HG03066 (cell line): ENCODE data around the gene TRPC6.
"Not testable (repeated sequence)": the region's sequence is repeated elsewhere in the genome, so short reads cannot be mapped to it uniquely, and the experiment has no call there.

ENCODE experiments used
- ATAC-seq: cut with Tn5 transposase; IDR thresholded peaks from one replicate; pipeline ENCODE4 v1.9.1; 2021; ENCODE audit warnings: low read depth; ENCODE audit not compliant: unreplicated experiment

TRPC6 gene

DNA sequence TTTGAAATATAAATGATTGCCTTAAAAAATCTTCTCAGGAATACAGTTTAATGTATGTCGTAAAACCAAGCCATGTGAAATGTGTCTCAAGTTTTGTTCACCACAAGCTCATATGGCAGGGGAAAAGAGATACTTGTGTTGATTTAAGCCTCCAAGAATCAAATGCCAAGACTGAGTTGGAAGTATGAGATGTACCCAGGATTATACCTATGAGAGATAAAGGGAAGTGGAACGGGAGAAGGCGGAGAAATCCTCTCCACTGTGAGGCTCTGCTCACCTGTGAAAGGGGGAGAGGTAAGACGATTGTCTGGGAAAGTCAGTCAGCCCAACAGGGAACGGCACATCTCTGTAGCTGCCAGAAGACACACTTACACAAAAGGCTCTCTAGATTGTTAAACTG lies 124.8 kb downstream of the TRPC6 start:
- no peak for ATAC-seq

DNA sequence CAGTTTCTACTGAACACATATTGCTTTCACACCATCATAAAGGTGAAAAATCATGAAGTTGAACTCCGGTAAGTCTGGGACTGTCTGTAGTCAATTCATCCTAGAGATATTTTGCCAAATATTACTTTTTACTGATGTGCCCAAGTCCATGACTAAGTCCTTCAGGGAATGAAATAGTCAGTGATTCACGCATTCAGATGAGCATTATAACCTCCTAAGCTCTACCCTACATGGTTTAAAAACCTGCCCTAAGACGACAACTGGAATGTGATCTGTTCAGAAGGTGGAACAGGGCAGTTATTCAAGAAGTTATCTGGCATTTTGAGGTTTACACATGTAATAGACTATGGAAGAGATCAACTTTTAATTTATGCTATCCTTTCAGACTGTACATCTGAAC lies 125.6 kb downstream of the TRPC6 start:
- no peak for ATAC-seq

DNA sequence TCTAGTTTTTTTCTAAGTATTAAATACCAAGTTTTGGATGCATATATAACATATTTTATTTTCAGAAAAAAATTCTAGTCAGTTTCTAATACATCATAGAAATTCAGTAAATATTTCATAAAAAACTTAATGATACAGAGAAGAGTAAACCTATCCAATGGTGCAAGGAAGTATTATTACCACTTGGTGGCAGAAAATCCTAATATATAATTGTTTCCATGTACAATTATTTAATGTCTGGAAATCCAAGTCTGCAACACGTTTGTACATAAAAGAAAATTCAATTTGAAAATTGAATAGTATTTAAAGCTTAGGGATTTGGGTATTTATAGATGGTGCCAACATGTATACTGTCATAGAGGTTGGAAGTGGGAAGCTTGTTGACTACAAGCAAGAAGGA lies 127.0 kb downstream of the TRPC6 start:
- no peak for ATAC-seq

DNA sequence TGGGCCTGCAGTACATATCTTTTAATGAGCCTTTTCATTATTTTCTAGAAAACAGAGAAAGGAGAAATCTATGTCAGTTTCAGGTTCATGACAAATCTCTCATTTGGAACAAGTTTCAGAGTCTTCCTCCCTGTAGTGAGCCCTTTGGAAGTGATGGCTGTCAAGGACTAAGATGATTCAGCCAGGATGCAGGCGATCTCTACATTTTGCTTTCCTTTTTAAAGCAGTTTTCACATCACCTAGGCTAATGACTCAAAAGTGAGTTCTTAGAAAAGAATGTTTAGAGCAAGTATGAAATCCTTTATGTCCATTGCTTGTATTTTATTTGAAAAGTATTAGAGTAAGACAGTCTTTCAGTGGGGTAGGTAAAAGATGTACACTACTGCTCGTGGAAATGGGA lies 130.1 kb downstream of the TRPC6 start:
- ATAC-seq: no peak

DNA sequence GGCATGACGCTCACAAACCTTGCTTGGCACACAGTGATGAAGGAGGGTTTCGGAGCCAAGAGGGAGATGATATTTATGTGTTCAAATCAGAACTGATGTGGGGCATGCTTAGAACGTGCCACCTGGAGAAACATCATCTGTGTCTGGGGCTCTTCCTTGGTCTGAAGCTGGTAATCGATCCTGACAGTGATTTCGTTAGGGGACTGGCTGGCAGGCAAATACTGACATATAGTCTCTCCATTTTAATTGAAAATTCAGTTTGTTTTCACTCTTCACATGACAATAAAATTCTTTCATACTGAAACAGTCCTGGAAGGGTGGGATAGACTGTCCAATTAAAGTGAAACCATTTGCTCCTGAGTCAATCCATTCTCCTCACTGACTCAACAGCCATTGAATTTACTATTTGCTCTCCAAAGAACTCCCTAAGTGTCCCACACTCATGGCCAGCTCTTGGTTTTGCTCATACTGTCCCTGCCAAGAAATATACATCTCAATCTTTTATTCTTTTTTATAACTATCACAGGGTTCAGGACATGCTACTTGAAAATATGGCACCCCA lies 134.8 kb downstream of the TRPC6 start:
- ATAC-seq: no peak

DNA sequence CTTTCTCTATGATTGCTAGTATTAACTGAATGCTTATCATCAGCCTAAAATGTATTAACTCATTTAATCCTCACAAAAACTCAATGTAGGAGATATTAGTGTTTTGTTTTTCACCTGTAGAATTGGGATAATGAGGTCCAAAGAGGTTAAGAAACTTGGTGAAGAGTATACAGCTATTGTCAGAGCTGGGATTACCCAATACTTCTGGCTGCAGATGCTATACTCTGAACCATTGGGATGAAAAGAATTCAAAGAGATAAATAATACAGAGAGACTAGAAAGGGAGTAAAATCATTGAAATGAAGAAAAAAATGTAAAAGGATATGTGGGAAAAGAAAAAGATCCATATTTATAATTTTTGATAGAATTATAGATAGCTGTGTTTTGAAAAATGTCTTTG lies 137.1 kb downstream of the TRPC6 start:
- ATAC-seq: no peak

DNA sequence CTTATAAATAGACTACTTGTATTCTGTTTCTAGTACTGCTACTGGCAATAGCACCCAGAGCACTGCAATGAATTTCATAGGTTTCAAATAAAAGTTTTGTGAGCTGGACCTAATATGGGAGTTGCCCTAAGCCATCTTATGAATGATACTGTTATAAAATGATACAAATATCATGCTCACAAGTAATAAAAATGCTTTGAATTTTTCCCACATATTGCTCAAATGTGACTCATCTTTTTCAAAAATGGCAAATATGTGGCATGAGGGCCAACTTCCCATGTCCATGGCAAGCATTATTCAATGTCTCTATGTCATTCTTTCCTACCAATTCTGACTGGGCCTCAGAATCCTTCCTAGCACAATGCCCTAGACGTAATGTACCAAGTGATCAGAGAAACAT lies 137.6 kb downstream of the TRPC6 start:
- no peak for ATAC-seq

DNA sequence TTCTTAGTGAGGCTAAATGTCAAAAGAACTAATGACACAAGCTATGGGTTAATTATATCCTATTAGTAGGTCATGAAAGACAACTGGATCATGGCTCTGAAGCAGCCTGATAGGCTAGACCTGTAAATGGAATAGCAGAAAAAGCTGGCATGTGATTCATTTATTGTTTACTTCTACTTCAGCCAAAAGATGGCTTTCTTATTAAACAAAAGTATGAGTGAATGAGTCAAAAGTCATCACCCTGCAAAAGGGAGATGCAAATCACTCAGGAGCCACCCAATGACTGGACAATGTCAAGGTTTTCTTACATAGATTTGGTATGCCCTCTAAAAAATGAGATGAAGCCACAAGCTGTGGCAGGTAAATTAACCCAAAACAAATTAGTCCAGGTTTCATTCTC lies 138.0 kb downstream of the TRPC6 start:
- no peak for ATAC-seq

DNA sequence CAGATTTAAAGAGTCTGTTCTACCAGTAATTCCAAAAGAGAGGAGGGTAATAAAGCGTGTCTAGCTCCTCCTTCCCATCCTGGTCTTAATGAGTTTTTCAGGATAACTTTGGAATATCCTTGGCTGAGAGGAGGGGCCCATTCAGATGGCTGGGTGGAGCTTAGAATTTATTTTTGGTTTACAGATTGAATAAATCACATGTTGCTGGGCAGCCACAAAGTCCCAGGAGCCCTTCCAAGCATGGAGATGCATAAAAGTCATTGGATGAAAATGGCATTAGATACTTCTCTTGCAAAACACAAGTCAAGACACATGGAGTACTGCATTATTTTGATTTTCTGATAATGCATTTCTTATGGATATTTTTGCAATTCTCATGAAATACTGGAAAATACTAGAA lies 139.0 kb downstream of the TRPC6 start:
- ATAC-seq: no peak

DNA sequence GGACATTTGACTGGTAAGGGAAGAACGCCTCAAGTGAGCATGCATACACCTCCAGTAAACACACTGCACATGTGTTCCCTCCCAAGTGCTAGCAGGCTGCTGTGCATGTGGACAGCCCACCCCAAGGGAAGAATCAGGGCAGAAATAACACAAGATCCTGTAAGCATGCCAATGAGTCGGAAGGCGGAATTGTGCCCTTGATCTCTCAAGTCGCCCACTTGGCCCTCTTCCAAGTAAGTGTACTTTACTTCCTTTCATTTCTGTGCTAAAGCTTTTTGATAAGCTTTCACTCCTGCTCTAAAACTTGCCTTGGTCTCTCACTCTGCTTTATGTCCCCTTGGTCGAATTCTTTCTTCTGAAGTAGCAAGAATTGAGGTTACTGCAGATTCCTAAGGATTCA lies 139.6 kb downstream of the TRPC6 start:
- ATAC-seq: no peak

DNA sequence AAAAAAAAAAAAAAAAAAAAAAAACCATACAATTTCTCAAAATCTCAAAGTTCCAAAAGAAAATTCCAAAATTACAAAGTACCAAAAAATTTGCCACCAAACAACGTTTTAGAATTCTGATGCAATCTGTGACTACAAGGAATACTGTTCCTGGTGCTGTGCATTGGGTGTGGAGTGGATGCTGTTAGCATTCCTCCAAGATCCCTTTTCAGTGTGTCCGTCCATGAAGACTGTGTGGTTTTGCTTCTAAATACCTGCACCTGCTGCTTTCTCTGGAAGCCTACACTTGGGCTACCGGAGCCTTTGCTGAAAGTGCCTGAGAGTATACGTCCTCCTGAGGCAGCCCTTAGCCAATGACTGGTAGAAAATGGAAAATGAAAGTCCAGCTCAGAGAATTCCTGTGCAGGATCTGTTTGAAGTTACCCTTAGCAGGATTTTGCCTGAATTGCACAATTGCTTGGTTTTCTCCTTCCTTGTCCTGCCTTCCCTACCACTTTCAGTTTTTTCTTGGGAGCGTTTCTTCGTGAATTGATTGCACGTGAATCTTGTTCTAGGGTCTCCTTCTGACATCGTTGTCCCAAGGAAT lies 140.8 kb downstream of the TRPC6 start:
- ATAC-seq: no peak

DNA sequence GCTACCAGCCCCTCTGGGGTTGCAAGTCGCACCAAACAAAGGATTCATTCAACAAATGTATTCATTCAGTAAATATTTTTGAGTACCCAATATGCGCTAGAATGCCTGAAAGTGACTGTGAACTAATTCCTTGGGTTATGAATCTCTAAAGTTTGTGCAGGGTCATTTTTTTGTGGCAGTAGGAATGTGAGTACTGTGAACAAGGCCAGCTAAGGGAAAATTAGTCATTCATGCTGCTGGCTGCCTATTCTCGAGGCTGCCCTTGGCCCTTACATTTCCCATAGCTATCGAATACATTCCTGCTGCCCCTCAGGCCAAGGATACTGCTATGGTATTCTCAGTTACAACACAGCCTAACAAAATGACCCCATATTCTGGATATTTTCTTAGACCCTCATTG lies 141.6 kb downstream of the TRPC6 start:
- ATAC-seq: no peak

DNA sequence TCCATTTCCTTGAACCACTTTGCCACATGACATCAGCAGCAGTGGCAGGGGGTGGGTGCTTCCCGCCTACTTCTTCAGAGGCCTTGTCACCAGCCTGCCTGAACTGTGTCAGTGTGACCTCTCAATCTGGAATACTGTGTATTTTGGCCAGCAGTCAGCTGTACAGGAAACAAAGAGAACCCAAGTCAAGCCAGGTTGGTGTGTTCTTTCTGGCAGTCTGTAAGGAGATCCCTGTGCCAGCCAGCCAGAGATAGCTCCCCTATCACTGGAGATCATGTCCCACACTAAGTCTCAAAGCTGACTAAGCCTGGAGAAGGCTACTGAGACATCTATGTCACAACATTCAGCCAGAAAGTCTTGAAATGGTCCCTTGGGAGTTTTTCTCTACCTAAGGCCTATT lies 142.1 kb downstream of the TRPC6 start:
- ATAC-seq: no peak

DNA sequence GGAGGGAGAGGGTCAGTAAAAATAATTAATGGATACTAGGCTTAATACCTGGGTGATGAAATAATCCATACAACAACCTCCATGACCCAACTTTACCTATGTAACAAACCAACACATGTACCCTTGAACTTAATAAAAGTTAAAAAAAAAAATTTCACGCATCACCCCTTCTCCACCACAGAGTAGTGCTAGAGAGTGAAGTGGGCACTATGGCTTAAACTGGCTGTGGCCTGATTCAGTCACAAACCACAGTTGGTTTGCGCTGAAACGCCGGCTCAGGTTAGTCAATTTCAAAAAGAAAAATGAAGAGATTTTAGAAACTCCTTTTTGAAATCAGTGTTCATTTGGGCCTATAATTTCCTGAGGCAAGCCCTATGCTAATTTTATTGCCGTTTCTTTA lies 144.3 kb downstream of the TRPC6 start:
- no peak for ATAC-seq

DNA sequence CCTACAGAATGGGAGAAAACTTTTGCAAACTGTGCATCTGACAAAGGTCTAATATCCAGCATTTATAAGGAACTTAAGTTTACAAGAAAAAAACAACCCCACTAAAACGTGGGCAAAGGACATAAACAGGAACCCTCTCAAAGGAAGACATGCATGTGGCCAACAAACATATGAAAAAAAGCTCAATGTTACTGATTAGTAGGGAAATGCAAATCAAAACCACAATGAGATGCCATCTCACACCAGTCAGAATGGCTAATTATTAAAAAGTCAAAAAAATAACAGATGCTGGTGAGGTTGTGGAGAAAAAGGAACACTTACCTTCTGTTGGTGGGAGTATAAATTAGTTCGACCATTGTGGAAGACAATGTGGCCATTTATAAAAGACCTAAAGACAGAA lies 145.1 kb downstream of the TRPC6 start:
- ATAC-seq: not testable (repeated sequence)

DNA sequence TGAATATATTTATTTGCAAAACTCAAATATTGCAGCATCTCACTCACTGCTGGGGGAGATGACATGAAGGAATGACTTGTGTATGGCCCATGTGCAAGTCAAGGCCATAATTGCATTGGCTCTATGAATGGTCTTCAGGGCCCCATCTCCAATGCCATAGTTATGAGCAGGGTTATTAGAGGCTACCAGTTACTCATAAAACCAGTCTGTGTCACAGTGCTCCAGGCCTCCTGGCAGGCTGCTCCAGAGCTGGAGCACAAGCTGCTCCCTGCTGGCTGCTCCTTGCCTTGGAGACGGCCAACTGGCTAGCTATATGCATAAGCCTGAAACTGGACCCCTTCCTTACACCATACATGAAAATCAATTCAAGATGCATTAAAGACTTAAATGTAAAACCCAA lies 145.7 kb downstream of the TRPC6 start:
- no peak for ATAC-seq

DNA sequence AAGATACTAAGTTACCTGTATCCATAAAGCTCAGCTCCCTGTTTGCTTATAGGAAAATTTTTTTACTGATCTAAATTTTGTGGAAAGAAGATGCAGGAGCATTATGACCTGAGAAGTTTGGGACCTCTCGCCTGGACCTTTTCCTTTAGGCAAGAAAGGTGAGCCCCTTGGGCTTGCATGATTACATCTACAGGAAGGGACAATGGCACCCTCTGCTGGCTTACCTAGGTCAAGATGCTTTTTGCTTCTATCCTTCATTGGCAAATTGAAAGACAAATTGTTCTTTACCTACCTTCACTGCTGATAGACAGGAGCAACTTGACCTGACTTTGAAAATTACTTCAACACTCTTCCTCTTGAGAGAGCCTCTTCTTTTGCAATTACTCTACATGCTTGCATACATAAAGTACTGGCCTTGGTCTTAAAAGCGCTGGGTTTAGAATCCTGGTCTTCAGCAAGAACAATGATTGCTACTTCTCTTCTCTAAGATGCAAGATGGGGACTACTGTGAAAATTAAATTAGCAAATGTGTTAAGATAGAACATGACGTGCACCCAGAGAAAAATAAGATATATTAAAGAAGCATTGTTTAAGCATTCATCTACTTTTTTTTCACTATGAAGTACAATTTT lies 147.2 kb downstream of the TRPC6 start:
- ATAC-seq: no peak

DNA sequence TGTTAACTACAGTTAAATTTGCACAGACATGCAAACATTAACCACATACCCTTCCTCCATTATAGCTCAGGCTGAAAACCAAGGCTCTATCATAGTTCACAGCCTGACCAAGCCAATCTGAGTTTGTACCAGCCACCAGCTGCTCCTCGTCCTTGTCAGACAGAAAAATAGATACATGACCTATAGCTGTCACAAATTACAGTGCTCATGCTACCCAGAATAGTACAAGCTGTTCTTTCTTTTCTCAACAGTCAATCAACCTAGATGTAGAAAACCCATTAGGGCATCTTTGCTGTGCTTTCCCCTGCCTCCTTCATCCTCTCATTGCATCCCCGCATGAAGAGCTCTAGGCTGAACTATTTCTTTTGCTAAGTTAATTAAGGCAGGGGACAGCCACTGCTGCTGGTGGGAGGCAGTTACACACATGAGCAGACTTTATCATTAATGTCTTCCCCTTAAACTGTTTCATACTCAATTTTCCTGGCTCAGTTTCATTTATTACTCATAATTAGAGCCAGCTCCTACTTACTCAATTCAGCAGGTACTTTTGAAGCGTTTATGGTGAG lies 148.3 kb downstream of the TRPC6 start:
- no peak for ATAC-seq

DNA sequence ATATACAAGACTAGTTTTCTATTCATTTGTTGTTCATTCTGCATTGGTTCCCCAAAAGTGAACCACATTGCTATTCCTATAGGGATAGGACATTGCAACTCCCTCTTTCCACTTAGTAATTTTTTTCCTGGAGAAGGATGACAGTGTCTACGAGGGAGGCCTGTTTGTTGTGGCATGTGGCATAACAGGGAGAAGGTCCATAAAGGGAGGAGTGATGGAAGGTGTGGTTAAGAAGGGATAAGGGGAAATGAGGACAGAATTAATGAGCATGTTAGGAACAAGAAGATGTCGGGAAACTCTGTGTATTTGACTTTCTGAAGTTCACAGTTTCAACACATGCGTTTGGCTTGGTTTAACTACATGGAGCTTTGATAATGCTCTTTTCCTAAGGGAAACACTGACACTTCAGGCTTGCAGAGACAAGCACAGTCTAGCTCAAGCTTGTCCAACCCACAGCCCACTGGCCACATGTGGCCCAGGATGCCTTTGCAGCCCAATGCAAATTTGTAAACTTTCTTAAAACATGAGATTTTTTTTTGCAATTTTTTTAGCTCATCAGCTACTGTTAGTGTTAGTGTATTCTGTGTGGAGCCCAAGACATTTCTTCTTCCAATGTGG lies 149.7 kb downstream of the TRPC6 start:
- ATAC-seq: no peak

DNA sequence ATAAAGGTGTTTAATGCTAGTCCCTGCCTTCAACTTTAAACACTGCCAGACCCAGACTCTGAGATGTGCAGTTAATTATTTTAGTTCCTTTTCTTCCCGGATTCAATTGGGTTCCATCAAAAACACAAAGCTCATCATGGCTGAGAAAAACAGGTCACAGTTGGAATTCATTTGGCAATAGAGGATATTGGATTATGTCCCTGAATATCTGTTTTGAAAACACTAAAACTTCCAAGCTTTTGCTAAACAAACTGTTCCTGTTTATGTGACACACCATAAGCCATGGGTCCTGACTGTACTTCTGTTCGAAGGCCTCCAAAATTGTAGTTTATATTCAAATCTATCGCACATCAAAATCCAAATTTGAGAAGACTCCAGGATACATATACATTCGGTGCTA lies 150.7 kb downstream of the TRPC6 start:
- no peak for ATAC-seq

DNA sequence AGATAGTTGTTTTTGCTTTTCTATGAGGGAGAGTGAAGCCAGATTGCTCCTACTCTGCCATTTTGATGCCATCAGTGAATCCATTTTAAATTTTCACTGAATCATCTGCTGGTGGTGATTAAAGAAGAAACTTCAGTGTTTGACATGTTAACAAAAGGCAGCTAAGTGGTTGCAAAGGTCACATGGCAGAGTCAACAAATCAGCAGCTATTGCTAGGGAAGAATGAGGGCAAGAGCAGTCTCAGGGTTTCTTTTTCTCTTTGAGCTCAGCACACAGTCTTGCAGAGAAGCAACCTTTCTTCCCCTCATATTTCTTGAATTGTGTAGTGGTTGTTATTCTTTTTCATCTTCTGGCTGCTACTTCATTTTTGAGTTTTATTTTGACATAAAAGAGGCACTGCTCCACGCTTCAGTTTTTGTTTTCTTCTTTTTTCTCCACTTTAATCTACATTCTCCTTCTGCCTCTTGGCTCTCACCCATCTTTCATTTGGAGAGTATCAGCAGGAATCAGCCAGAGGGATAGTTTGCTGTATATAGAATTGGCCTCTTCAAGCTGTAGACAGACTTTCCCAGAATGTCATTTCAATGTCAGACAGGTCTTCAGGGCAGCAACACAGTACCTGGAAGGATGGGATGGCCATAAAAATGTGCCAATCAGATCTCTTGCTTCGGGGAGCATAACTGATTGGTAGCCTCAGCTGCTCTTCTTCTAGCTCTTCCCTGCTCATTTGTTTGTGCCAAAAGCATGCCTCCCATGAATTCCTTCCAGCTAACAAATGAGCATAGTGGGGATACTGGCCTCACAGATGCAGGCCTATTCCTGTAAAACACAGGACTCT lies 153.9 kb downstream of the TRPC6 start:
- ATAC-seq: no peak
